ENCODE data around the gene ZNF740.

DNA sequence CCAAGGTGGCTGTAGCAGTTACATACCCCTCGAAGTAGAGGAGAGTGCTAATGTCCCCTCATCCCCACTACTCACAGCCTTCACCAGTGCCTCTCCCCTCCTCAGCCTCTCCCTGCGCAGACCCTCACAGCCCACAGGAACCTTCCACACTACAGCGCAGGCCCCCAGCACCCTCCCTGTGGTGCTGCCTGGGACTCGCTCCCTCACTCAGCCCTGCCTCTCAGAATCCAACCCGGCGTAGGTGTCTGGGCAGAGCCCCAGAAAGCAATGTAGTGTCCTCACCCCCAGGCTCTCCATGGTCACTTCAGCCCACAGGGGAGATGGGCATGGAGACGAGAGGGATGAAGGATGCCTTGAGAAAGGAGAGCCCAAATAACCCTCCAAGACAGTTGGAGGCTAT, 10.9 kb upstream of the ZNF740 start:
- TF ChIP-seq CTCF (IDR thresholded peaks at IDR 0.05 in 2 of 3, conservative IDR thresholded peaks at IDR 0.05 in 1 of 3; ENCODE audit: control insufficient read depth in 2 of 3, extremely low read depth in 1 of 3, insufficient read depth in 1 of 3, low read depth in 3 of 3, low read length in 3 of 3) (no peak), MYC (IDR thresholded peaks at IDR 0.05; ENCODE audit: insufficient read depth, insufficient read length, insufficient replicate concordance, low read length, severe bottlenecking) (no peak), ESRRA (IDR thresholded peaks at IDR 0.05; ENCODE audit: low read length) (no peak), REST (IDR thresholded peaks at IDR 0.05; ENCODE audit: low read depth, low read length) (no peak), HDAC2 (IDR thresholded peaks at IDR 0.05) (no peak), ZNF687 (IDR thresholded peaks at IDR 0.05) (no peak), RAD21 (IDR thresholded peaks at IDR 0.05; ENCODE audit: insufficient read depth, low read depth, low read length) (no peak), SMARCA5 (IDR thresholded peaks at IDR 0.05) (no peak)
- TF ChIP-seq, protein P1, sequence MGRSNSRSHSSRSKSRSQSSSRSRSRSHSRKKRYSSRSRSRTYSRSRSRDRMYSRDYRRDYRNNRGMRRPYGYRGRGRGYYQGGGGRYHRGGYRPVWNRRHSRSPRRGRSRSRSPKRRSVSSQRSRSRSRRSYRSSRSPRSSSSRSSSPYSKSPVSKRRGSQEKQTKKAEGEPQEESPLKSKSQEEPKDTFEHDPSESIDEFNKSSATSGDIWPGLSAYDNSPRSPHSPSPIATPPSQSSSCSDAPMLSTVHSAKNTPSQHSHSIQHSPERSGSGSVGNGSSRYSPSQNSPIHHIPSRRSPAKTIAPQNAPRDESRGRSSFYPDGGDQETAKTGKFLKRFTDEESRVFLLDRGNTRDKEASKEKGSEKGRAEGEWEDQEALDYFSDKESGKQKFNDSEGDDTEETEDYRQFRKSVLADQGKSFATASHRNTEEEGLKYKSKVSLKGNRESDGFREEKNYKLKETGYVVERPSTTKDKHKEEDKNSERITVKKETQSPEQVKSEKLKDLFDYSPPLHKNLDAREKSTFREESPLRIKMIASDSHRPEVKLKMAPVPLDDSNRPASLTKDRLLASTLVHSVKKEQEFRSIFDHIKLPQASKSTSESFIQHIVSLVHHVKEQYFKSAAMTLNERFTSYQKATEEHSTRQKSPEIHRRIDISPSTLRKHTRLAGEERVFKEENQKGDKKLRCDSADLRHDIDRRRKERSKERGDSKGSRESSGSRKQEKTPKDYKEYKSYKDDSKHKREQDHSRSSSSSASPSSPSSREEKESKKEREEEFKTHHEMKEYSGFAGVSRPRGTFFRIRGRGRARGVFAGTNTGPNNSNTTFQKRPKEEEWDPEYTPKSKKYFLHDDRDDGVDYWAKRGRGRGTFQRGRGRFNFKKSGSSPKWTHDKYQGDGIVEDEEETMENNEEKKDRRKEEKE (IDR thresholded peaks at IDR 0.05): no peak
- TF ChIP-seq, protein P2, sequence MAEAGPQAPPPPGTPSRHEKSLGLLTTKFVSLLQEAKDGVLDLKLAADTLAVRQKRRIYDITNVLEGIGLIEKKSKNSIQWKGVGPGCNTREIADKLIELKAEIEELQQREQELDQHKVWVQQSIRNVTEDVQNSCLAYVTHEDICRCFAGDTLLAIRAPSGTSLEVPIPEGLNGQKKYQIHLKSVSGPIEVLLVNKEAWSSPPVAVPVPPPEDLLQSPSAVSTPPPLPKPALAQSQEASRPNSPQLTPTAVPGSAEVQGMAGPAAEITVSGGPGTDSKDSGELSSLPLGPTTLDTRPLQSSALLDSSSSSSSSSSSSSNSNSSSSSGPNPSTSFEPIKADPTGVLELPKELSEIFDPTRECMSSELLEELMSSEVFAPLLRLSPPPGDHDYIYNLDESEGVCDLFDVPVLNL (IDR thresholded peaks at IDR 0.05; ENCODE audit: low read depth, low read length): no peak

All from GM12878 (cell line).